H1 (cell line): ENCODE results near the gene ETV7. TPM values are rescaled to one million over a fixed set of nuclear protein-coding genes. Genes with fewer than 3 reads are reported as not detected.

Experiments
- CBX5 ChIP-seq: fragments of 300-800, 300-1000 bp; sonication (generic); IDR thresholded peaks from 2 replicates; pipeline ENCODE4 v1.7.1; 2016; ENCODE audit warnings: antibody characterized with exemption, low read length, low read depth
- JUN ChIP-seq: IDR thresholded peaks from 2 replicates; pipeline ENCODE4 v1.6.1; 2011; ENCODE audit warnings: low read depth, mild to moderate bottlenecking, improper control_type of control experiment, low read length
- RAD21 ChIP-seq, 2 experiments: IDR thresholded peaks in 1 of 2; conservative IDR thresholded peaks in 1 of 2; 2 replicates each; pipeline ENCODE4 v1.6.1; 2011; ENCODE audit warnings: low read depth in 2 of 2, low read length in 2 of 2, improper control_type of control experiment in 1 of 2, inconsistent platforms in 1 of 2, mild to moderate bottlenecking in 1 of 2, moderate library complexity in 1 of 2
- RNF2 ChIP-seq: fragments of 200-900, 300-1000 bp; sonication (generic); IDR thresholded peaks from 2 replicates; pipeline ENCODE4 v1.7.1; 2016; ENCODE audit warnings: borderline replicate concordance, low read depth, mild to moderate bottlenecking, antibody characterized with exemption, low read length; ENCODE audit not compliant: poor library complexity, severe bottlenecking; ENCODE audit errors: missing control alignments
- SP1 ChIP-seq: IDR thresholded peaks from 2 replicates; pipeline ENCODE4 v1.6.1; 2011; ENCODE audit warnings: low read depth, low read length
- polyA plus RNA-seq, 7 experiments: library from polyadenylated mRNA; depleted of rRNA in 3 of 7; stranded (reverse) in 5 of 7; unstranded in 2 of 7; fragments of >200 nt in 5 of 7; fragments of 200-250 nt in 2 of 7; gene quantifications; 1 replicate in 5 of 7; 2 replicates in 1 of 7; 4 replicates in 1 of 7; pipeline versions ENCODE4 v1.2.1 to v1.2.3, GENCODE V29; 2011 to 2013; ENCODE audit warnings: missing spikeins in 2 of 7, mixed read lengths in 2 of 7
- total RNA-seq: library from RNA; stranded (reverse); fragmentation: NEBNext Ultra II Directional; extraction: Animal tissue kit (Norgen Biotek cat#: 25700); gene quantifications from 2 replicates; pipeline ENCODE4 v1.2.1, GENCODE V29; 2021
- TF ChIP-seq, protein P1 (sequence below), 3 experiments: IDR thresholded peaks; 1 replicate in 2 of 3; 2 replicates in 1 of 3; pipeline versions ENCODE4 v1.5.1 to v1.6.1; 2011; ENCODE audit warnings: low read length in 3 of 3, mild to moderate bottlenecking in 3 of 3, inconsistent platforms in 2 of 3, low read depth in 1 of 3, moderate library complexity in 1 of 3; ENCODE audit not compliant: insufficient read depth in 1 of 3; ENCODE audit errors: control extremely low read depth in 1 of 3

Gene ETV7
- total and polyA plus RNA-seq, 2 of the 8 experiments (the other 6 are each of a cell fraction or from before 2014, with no cell fraction given) = 0.54 to 2.4 TPM

DNA sequence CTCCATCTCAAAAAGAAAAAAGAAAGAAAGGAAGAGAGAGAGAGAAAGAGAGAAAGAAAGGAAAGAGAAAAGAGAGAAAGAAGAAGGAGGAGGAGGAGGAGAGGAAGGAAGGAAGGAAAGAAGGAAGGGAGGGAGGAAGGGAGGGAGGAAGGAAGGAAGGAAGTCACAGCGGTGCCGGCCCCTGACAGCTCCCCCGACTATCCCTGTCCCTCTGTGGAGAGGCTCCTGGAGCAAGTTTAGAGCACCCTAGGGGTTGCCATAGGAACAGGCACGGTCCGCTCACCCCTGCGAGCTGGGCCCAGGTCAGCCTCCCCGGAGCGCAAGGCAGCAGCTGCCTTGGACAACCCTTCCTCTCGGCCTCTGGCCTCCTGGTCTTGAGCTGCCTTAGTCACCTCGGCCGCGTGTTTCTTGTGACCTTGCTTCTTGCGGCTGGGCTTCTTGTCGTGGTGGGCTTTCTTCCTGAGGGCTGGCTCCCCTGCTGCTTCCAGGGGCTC, 57.6 kb downstream of the ETV7 start (continued):
- TF ChIP-seq, protein P1, sequence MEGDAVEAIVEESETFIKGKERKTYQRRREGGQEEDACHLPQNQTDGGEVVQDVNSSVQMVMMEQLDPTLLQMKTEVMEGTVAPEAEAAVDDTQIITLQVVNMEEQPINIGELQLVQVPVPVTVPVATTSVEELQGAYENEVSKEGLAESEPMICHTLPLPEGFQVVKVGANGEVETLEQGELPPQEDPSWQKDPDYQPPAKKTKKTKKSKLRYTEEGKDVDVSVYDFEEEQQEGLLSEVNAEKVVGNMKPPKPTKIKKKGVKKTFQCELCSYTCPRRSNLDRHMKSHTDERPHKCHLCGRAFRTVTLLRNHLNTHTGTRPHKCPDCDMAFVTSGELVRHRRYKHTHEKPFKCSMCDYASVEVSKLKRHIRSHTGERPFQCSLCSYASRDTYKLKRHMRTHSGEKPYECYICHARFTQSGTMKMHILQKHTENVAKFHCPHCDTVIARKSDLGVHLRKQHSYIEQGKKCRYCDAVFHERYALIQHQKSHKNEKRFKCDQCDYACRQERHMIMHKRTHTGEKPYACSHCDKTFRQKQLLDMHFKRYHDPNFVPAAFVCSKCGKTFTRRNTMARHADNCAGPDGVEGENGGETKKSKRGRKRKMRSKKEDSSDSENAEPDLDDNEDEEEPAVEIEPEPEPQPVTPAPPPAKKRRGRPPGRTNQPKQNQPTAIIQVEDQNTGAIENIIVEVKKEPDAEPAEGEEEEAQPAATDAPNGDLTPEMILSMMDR (IDR thresholded peaks at IDR 0.05; ENCODE audit: control extremely low read depth in 1 of 3, insufficient read depth in 1 of 3, low read depth in 1 of 3, low read length in 3 of 3) = peak in 2 of 3 experiments; percentile 10 to 25; a peak in 2 of 4 replicates
- no peak for TF ChIP-seq RNF2
- TF ChIP-seq SP1 = no peak
- 0 out of 4 replicates have a peak, but pooled peaks of 1 of the 2 experiments have one; percentile 7 for TF ChIP-seq RAD21 (IDR thresholded peaks at IDR 0.05 in 1 of 2, conservative IDR thresholded peaks at IDR 0.05 in 1 of 2; ENCODE audit: low read depth in 2 of 2, low read length in 2 of 2)
- TF ChIP-seq JUN = no peak
- no peak for TF ChIP-seq CBX5
